ENCODE data around the gene SRPK2.

DNA sequence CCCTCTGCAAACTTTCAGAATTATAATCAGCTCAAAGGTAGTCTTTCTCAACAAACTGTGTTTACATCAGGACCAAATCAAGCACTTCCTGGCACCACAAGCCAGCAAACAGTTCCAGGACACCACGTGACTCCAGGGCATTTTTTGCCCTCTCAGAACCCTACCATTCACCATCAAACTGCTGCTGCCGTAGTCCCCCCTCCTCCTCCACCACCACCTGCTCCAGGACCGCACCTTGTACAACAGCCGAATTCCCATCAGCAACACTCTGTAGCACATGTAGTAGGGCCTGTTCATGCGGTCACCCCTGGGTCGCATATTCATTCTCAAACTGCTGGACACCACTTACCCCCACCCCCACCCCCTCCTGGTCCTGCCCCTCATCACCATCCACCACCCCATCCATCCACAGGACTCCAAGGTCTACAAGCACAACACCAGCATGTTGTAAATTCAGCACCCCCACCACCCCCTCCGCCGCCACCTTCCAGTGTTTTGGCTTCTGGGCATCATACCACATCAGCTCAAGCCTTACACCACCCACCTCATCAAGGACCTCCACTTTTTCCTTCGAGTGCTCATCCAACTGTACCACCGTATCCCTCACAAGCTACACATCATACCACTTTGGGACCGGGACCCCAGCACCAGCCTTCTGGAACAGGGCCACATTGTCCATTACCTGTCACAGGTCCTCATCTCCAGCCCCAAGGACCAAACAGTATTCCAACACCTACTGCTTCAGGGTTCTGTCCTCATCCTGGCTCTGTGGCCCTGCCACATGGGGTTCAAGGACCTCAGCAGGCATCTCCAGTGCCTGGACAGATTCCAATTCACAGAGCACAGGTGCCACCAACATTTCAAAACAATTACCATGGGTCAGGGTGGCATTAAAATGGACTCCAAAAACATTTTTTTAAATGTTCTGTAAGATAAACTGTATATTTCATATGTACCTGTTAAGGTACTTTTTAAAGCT, 276.0 kb downstream of the SRPK2 start:
- TF ChIP-seq, protein P1, sequence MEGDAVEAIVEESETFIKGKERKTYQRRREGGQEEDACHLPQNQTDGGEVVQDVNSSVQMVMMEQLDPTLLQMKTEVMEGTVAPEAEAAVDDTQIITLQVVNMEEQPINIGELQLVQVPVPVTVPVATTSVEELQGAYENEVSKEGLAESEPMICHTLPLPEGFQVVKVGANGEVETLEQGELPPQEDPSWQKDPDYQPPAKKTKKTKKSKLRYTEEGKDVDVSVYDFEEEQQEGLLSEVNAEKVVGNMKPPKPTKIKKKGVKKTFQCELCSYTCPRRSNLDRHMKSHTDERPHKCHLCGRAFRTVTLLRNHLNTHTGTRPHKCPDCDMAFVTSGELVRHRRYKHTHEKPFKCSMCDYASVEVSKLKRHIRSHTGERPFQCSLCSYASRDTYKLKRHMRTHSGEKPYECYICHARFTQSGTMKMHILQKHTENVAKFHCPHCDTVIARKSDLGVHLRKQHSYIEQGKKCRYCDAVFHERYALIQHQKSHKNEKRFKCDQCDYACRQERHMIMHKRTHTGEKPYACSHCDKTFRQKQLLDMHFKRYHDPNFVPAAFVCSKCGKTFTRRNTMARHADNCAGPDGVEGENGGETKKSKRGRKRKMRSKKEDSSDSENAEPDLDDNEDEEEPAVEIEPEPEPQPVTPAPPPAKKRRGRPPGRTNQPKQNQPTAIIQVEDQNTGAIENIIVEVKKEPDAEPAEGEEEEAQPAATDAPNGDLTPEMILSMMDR (IDR thresholded peaks at IDR 0.05) = no peak
- TF ChIP-seq POLR2A (IDR thresholded peaks at IDR 0.05; ENCODE audit: low read depth) (no peak), POLR2AphosphoS5 (IDR thresholded peaks at IDR 0.05) (no peak), EP300 (IDR thresholded peaks at IDR 0.05) (no peak)
